Stimulated activated CD8-positive, alpha-beta memory T cell treated with anti-CD3 and anti-CD28 coated beads, Interleukin-12 subunit alpha, Interleukin-12 subunit beta, amount 100 ng/mL, for 4 hours (primary cell): Measurements from ENCODE around the gene CAMK1D.
"Not testable (repeated sequence)": the region's sequence is repeated elsewhere in the genome, so short reads cannot be mapped to it uniquely, and the experiment has no call there.

Experiments
- DNase-seq: peaks from one replicate; pipeline ENCODE4 v3.0.0-alpha.2; 2020; ENCODE audit warnings: low read depth

The CAMK1D gene

DNA sequence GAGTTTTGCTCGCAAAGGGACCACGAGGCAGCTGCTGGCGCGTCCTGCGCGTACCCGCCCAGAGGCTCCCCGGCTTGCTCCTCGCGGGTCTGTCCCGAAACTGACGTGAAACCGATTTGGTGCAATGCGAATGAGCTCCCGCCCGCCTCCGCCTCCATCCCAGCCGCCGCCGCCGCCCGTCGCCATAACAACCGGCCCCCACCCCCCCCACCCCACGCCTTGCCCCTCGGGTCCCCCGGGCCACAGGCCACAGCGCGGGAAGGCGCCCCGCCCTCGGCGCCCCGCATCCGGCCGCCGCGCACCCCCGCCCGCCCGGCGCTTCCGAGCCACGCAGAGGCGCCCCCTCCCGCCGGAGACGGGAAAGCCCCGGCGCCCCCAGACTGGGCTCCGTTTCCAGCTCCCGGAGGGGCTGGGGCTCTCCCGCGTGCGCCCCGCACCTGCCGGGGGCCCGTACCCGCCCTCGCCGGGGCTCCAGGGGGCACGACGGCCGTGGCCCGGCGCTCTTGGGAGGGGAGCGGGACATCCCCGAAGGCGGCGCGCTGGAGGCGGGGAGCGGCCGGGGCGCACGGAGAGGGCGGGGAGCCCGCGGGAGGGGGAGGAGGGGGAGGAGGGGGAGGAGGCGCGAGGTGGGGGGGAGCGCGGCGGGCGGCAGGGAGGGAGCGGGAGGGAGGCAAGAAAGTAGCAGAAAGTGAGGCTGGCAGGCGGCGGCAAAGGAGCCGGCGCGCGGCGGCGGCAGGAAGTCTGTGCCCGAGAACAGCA, at the start of gene CAMK1D:
Gene CAMK1D, plus strand, starts transcription at position 678 of the 759 bp plus-strand sequence.
- peak; percentile 87 for DNase-seq

DNA sequence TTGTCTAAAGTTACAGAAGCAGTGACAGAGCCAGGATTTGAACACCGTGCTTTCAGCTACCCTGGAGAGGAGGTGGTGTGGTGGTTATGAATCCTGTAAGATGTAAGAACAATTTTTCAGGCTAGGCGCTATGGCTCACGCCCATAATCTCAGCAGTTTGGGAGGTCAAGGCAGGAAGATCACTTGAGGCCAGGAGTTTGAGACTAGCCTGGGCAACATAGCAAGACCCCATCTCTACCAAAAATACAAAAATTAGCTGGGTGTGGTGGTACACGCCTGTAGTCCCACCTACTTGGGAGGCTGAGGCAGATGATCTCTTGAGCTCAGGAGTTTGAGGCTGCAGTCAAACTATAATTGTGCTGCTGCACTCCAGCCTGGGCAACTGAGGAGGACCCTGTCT, 48.3 kb upstream of the CAMK1D start:
- not testable (repeated sequence) for DNase-seq

DNA sequence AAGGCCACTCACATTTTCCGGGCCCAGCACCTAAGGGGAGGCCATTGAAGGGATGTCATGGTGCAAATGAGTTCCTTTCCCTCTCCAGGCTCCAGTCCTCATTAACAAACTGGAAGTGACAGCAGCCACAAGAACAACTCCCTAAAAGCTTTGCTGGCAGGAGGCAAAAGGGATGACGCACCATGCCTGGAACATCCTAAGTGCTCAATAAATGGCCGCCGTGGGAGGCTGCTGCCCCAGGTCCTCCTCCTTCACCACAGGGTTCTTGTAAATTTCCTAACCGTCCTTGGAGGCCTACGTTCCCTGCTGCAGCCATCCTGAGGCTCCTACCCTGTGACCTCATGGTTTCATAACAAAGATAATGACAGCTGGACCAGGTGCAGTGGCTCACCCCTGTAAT, 41.3 kb upstream of the CAMK1D start:
- no peak for DNase-seq

DNA sequence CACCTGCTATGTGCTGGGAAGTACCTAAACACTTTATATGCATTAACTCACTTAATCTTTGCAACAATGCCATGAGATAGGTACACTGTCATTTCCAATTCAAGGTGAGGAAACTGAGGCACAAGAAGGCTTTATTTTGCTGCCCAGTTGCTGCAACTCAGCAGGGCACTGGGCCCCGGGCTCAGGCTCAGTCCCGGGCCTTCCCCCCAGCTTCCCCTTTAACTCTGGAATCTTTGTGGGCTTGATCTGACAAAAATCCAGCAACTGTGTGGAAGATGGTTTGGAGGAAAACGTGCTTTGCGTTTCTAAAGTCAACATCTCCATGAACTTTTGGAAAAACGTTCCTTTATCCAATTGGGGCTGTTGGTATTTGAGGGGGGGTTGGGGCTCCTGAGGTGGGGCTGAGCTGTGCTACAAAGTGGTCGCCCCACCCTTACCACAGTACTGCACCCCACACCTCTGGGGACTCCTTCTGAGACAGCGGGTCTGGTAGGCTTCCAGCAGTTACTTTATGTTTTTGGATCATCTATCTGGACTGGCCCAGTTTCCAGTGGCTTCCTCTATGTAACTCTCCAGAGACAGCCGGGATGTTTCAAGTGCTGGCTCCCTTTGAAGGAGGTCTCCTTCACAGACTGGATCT, 40.5 kb upstream of the CAMK1D start:
- no peak for DNase-seq

DNA sequence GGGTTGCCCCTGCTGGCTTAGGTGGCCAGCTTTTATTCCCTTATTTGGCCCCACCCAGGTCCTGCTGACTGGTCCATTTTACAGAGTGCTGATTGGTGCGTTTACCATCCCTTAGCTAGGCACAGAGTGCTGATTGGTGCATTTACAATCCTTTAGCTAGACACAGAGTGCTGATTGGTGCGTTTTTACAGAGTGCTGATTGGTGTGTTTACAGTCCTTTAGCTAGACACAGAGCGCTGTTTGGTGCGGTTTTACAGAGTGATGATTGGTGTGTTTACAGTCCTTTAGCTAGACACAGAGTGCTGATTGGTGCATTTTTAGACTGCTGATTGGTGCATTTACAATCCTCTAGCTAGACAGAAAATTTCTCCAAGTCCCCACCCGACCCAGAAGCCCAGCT, 39.6 kb upstream of the CAMK1D start:
- not testable (repeated sequence) for DNase-seq

DNA sequence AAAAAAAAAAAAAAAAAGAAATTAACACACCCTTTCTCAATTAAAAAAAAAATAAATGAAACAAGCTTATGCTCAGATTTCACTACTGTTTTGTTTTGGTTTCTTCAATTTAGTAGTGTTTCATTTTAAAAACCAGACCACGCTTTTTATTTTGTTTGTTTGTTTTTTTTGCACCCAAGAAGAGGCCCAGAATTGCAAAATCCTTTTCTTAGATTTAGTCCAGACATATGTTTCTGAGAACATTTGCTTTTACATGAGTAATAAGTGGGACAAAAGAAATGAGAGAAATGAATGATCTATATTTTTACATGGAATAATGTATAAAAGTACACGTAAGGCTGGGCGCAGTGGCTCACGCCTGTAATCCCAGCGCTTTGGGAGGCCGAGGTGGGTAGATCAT, 34.5 kb upstream of the CAMK1D start:
- no peak for DNase-seq

DNA sequence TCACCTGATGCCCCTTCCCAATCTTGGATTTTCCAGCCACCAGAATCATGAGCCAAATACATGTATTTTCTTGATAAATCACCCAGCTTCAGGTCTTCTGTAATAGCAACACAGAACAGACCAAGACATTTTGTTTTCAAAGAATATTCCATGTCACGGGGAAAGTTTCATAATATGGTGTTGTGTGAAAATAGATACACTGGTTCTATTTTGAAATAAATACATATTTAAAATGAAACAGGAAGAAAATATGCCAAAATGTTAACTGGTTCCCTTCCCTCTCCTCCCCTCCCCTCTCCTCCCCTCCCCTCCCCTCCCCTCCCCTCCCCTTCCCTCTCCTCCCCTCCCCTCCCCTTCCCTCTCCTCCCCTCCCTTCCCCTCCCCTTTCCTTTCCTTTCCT, 30.3 kb upstream of the CAMK1D start:
- no peak for DNase-seq

DNA sequence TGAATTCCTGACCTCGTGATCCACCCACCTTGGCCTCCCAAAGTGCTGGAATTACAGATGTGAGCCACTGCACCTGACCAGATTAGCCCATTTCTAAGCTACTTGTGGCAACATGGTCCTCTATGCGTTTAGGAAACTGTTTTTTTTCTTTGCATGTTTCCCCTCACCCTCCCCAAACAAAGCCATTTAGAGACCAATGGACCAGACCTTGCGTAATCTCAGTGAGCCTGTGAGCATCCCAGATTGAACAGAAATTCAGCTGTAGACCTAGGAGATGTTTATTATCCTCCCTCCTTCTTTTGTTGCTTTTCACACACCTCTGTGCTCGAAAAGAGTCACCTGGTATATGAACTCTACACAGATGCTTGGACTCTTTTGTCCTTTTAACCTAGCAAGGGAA, 28.5 kb upstream of the CAMK1D start:
- DNase-seq, result no peak

DNA sequence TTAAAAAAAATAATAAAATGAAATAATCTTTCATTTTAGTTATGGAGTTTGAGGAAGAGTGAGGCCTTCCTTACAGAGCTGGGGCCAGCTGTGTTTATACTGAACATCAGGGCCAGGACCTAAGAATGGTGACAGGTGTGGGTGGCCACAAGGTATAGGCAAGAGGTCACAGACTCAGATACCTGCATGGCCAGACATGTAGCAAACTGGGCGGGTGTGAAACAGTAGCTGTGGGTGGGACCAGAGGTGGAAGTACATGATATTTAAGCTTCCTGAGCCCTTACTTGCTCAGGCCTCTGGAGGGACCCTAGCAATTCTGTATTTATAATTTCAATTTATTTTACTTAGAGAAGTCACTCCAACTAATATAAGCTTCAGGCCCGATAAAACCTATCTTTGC, 27.7 kb upstream of the CAMK1D start:
- no peak for DNase-seq

DNA sequence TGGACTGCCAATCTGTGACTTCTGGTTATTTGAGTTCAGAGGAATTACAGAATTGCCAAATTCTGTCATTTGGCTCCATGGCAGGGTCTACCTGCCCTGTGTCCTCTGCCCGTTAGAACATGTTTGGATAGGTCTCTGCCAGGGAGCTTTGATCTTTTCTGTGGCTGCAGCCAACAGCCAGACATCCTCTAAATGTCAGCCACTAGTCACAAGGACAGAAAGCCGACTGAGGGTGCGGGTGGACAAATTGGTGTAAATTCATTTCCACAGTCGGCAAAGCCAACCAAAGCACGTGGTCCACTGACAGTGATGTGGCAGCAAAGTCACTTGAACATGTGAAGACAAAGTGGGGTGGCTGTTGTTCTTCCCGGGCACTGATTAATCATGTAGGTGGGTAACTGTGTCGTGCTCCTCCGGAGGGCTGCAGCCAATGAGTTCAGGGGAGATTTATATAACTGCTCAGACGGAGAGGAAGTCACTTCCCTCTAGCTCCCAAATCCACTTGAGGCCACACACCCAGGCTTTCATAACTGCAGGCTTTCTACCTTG, 26.7 kb upstream of the CAMK1D start:
- no peak for DNase-seq

DNA sequence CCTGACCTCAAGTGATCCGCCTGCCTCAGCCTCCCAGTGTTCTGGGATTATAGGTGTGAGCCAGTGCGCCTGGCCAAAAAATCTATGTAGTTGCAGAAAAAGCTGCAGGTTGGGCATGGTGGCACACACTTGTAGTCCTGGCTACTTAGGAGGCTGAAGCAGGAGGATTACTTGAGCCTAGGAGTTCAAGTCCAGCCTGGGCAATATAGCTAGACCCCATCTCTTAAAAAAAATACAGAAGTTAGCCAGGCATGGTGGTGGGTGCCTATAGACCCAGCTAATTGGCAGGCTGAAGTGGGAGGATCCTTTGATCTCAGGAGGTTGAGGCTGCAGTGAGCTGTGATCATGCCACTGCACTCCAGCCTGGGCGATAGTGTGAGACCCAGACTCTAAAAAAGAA, 24.8 kb upstream of the CAMK1D start:
- no peak for DNase-seq

DNA sequence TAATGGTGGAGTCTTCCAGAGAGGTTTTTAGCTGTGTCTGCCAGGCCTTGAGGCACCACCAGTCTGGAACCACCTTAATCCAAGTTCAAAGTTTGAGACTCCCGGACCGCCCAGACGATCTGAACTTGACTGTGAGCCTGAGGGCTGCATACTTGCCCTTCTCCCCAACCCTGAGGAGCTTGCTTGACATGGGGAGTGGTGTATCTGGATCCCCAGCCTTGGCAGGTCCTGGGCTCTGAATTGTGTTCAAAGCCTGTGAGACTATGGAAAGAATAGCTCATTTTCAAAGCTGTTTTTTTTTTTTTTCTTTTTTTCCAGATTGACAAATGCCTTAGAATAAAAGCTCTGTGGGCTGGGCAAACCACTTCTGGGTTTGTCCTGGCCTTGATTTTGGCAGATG, 22.3 kb upstream of the CAMK1D start:
- no peak for DNase-seq

DNA sequence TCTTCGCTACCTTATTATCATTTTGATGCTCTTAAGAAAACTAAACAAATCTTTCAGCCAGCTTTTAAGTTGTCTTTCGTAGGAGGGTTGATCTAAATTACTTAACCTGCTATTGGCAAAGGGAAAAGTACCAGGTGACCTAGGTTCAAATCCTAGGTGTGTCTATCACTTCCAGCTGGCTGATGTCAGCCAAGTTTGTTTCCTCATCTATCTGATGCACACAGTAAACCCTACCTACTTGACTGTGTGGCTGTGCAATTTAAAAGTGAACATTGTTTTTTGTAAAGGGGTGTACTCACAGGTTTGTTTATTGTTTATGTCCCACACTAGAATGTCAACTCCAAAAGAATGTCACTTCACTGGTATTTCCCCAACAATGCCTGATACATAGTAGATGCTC, 21.9 kb upstream of the CAMK1D start:
- DNase-seq, result no peak

DNA sequence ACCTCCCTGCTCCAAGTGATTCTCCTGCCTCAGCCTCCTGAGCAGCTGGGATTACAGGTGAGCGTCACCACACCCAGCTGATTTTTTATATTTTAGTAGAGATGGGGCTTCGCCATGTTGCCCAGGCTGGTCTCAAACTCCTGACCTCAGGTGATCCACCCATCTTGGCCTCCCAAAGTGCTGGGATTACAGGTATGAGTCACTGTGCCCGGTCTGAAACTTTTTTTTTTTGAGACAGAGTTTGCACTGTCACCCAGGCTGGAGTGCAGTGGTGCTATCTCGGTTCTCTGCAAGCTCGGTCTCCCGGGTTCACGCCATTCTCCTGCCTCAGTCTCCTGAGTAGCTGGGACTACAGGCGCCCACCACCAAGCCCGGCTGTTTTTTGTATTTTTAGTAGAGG, 21.0 kb upstream of the CAMK1D start:
- DNase-seq, result not testable (repeated sequence)

DNA sequence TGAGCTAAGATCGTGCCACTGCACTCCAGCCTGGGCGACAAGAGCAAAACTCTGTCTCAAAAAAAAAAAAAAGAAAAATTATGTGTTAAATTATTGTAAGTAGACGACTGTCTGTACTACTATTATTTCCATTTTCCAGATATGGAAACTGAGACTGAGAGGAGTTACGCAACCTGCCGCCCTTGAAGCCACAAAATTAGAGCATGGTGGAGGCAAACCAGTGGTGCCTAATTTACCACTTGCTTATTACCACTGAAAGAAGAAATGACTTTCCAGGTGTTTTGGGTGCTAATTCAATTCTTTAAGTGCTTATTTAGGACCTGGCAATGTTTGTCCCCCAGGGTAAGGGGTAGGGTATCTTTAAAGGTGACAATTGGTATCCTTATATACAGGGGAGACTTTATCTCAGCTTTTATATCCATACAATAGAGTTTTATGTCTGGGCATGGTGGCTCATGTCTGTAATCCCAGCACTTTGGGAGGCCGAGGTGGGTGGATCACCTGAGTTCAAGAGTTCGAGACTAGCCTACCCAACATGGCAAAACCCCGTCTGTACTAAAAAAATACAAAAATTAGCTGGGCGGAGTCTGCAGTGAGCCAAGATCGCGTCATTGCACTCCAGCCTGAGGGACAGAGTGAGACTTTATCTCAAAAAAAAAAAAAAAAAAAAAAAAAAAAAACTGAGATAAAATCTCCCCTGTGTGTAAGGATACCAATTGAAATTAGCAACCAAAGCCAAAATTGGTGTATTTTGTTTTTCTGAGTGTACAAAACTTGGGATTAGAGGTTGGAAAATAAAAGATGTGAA, 16.6 kb upstream of the CAMK1D start:
- no peak for DNase-seq

DNA sequence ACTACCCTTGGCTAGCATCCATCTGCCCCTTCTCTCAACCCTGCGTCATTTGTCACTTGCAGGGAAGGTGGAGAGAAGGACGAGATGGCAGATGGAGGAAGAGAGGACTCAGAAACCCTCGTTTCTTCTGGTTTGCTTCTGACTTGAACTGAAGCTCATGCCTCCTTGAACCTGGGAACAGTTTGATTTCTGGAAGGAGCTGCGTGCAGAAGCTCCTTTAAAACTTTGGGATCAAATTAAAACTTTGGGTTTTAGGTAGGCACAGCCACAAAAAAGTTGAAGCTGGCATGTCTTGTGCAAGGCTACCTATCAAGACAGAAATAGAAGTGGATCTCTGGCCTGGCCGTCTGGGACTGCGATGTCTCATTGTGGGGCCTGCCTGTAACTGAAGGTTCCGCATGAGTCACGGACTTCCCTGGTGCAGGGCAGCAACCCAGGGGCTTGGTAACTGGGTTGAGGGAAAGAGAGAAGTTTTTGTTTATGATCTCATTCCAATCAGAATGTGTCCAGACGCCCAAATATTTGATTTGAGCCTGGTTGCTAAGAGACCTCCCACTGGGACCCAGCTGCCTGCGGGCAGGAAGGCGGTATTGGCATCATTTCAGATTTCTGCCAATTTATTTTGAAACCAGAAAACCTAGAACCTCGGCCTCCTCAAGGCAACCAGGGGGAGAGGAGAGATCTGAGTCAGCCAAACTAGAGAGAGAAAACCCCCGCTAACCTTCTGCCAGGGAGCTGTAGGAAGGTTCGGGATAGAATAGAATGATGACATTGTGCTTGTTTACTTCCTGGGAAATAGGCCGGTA, 15.8 kb upstream of the CAMK1D start:
- no peak for DNase-seq

DNA sequence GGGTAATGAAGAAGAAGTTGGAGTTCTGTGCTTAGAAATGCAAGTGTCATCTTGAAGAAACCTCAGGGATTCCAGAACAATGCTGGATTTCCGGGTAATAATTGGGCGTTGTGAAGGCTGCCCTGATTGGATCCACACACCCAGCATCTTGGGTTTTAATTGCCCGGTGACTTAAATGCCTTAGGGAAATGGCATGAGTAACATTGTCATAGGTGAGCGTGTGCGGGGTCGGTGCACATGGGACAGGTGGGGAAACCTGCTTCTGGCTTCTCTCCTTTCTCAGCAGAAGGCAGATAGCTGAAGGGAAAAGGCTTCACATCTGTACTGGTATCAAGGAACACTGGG, 15.2 kb upstream of the CAMK1D start:
- no peak for DNase-seq

DNA sequence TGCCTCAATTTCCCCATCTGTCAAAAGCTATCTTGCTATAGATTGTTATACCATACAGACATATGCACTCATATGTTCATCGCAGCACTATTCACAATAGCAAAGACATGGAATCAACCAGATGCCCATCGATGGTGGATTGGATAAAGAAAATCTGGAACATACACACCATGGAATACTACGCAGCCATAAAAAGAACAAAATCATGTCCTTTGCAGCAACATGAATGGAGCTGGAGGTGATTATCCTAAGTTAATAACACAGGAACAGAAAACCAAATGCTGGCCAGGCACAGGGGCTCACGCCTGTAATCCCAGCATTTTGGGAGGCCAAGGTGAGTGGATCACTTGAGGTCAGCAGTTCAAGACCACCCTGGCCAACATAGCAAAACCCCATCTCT, 14.2 kb upstream of the CAMK1D start:
- DNase-seq, result not testable (repeated sequence)

DNA sequence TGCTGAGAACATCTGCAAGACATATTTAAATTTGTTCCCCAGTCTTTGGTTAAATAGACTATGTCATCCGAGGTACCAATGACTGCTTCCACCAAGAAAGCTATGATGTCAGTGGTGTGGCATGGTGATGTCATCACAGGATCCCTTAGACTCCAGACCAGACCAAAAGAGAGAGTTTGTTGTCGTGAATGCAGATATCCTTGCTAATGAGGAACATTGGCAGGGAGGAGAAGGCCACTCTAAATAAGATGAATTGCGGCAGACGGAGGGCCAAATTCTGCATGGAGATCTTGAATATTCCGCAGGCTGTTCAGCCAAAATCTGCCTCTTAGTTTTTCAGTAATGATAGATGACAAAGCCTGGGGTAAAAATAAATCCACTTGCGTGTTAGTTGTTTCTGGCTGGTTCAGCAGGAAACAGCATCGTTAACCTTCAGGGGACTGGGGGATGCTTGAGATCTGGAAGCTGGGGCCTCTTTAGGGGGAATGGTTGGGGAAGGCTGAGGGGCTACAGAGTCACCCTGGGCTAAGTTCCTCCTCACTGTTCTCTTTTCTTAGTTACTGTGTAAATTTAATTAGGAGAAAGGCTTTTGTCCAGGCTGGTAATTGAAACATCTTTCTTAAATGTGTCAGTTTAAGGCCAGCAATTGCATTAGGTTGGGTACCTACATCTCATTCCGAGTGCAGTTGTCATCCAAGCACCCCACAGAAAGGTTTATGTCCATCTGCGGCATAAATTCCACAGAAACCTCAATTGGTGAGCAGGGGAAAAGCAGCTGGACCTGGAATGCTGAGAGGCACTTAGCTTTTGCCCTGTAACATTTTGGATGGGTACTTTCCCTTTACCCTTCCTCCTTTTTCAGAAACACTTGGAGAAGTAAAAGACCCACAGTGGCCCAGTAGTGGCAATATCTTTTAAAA, 11.6 kb upstream of the CAMK1D start:
- no peak for DNase-seq

DNA sequence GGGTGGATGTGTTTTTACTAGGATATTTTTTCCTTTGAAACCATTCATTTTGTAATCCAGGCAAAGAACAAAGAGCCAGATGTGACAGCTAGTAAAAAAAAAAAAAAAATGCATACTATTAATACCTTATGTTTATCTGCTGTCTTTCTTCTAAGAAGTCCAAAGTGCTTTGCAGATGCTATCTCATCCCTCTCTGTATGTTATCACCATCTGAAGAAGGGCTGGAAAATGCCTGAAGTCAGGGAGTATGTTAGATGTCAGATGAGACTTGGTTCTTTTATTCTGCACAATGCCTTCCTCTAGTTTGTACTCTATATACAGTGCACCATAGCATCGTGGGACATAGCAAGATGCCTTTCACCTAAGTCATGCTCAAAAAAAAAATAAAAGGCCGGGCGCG, 10.4 kb upstream of the CAMK1D start:
- no peak for DNase-seq

DNA sequence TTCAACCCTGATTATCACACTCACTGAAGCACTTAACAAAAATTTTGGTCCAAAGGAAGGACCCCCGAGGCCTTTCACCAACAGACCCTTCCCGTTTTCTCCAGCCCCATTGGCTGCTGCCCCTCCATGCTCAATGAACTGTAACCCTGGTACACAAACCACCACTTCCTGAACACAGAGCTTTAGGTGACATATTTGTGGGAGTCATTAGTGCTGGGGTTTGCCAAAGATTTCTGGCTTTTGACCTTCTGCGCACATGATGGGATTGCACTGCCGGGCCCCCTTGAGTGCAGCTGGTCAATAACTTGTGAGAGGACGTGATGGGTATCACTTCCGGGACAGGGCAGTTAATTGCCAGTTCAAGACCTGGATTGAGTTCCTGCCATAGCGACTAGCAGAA, 9.0 kb upstream of the CAMK1D start:
- DNase-seq, result no peak
